ENCODE measurements around the gene OTX1. TPM values are rescaled to one million over a fixed set of nuclear protein-coding genes. Genes with fewer than 3 reads are reported as not detected.

Gene OTX1
- total RNA-seq, 3 donors from 2014 or later (not counting 1 experiment from before 2014, with no cell fraction given), result not detected

DNA sequence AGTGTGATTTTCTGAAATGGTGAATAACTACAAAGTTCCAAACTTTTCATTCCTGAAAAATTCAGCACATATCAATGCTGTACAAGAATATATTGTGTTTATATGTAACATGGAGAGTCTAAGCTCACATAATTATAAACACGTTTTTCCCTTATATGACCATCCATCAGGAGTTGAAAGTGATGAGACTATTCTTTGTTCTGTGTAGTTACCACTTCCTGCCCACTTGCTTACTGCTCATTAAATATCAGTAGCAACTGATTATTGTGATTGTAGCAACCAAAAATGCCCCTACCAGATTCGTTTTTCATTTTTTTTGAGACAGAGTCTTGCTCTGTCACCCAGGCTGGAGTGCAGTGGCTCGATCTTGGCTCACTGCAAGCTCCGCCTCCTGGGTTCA, 30.8 kb downstream of the OTX1 start:
- DNase-seq, result no peak
- no peaks in the 10 kb centered on the region for H3K4me1 Mint-ChIP-seq
- H3K4me3 Mint-ChIP-seq, result no peak overlapping the region
- H3K9me3 Mint-ChIP-seq, result no peaks in the 10 kb centered on the region
- Histone ChIP-seq H3K36me3 (ENCODE audit: control insufficient read depth, insufficient read depth, low read length) (no peaks in the 10 kb centered on the region), H3K27ac (ENCODE audit: low read length) (no peak overlapping the region), H3K27me3 (ENCODE audit: control insufficient read depth, insufficient read depth, low read length) (peaks cover 2% of the 10 kb centered on the region), H3K9me3 (ENCODE audit: control insufficient read depth, insufficient read depth, low read length) (no peaks in the 10 kb centered on the region), H3K4me3 (ENCODE audit: low read length) (no peak overlapping the region), H3K4me1 (ENCODE audit: control insufficient read depth, insufficient read depth, low read length) (no peaks in the 10 kb centered on the region)
- WGBS (ENCODE audit: insufficient coverage), result 74% methylated on average over 3 of the region's 4 CpGs
- peaks cover 11 to 36% of the 10 kb centered on the region in 2 donors for H3K27me3 Mint-ChIP-seq (ENCODE audit: low read depth in 2 of 2)
- no peaks in the 10 kb centered on the region for H3K36me3 Mint-ChIP-seq
- H3K27ac Mint-ChIP-seq, result no peak overlapping the region
- ATAC-seq, result no peak
- intact Hi-C loops (cut with micrococcal nuclease), result no loop called here
- TF ChIP-seq, protein P1, sequence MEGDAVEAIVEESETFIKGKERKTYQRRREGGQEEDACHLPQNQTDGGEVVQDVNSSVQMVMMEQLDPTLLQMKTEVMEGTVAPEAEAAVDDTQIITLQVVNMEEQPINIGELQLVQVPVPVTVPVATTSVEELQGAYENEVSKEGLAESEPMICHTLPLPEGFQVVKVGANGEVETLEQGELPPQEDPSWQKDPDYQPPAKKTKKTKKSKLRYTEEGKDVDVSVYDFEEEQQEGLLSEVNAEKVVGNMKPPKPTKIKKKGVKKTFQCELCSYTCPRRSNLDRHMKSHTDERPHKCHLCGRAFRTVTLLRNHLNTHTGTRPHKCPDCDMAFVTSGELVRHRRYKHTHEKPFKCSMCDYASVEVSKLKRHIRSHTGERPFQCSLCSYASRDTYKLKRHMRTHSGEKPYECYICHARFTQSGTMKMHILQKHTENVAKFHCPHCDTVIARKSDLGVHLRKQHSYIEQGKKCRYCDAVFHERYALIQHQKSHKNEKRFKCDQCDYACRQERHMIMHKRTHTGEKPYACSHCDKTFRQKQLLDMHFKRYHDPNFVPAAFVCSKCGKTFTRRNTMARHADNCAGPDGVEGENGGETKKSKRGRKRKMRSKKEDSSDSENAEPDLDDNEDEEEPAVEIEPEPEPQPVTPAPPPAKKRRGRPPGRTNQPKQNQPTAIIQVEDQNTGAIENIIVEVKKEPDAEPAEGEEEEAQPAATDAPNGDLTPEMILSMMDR (IDR thresholded peaks at IDR 0.05), result no peak

DNA sequence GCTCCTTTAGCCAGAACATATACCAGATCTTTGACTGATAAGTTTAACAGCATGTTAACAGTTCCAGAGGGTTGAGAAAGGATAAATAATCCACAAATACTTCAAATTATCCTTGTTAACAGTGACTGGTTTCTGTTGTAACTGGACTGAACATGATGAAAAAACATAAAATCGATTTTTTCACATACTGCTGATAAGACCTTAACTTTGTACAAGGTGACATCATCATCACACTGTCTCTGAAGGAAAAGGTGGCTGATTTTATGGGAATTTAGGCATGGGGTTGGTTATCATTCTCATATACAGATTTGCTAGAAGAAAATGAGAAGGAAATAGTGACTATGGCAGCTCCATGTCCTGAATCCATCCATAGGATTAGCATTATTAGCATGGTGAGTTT, 36.1 kb downstream of the OTX1 start:
- Mint-ChIP-seq H3K4me1 (no peaks in the 10 kb centered on the region), H3K4me3 (no peak overlapping the region), H3K36me3 (no peaks in the 10 kb centered on the region), H3K27me3 (ENCODE audit: low read depth in 2 of 2) (peaks cover 12 to 21% of the 10 kb centered on the region in 2 donors), H3K27ac (no peak overlapping the region), H3K9me3 (no peaks in the 10 kb centered on the region)
- intact Hi-C loops (cut with micrococcal nuclease), result no loop called here
- H3K4me1 ChIP-seq (ENCODE audit: control insufficient read depth, insufficient read depth, low read length), result no peaks in the 10 kb centered on the region
- H3K9me3 ChIP-seq (ENCODE audit: control insufficient read depth, insufficient read depth, low read length), result no peaks in the 10 kb centered on the region
- ATAC-seq (no peak), DNase-seq (no peak)
- no peaks in the 10 kb centered on the region for H3K27me3 ChIP-seq (ENCODE audit: control insufficient read depth, insufficient read depth, low read length)
- no CpG with 5 or more reads among the region's 1 CpG for WGBS (ENCODE audit: insufficient coverage)
- H3K36me3 ChIP-seq (ENCODE audit: control insufficient read depth, insufficient read depth, low read length), result no peaks in the 10 kb centered on the region
- H3K4me3 ChIP-seq (ENCODE audit: low read length), result no peak overlapping the region
- H3K27ac ChIP-seq (ENCODE audit: low read length), result no peak overlapping the region
- TF ChIP-seq, protein P1 (IDR thresholded peaks at IDR 0.05), result no peak

DNA sequence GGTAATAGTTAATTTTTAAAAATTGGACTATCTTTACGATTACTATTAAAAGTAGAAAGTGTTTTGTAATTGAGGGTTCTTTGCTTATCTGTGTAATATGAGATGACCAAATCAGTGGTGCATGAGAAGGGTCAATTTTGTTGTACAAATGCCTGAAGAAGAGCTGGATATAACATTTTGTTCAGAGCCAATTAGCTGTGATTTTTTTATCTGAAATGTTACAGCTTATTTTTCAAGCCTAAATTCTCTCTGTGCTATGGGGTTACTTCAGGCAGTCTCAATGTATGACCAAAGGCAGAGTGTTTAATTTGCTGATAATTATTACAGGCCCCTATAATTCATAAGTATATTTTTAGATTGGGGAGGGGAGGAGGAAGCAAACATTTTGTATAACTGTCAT, 41.8 kb downstream of the OTX1 start:
- intact Hi-C loops (cut with micrococcal nuclease), result no loop called here
- TF ChIP-seq, protein P1 (IDR thresholded peaks at IDR 0.05), result no peak
- no peak for ATAC-seq

DNA sequence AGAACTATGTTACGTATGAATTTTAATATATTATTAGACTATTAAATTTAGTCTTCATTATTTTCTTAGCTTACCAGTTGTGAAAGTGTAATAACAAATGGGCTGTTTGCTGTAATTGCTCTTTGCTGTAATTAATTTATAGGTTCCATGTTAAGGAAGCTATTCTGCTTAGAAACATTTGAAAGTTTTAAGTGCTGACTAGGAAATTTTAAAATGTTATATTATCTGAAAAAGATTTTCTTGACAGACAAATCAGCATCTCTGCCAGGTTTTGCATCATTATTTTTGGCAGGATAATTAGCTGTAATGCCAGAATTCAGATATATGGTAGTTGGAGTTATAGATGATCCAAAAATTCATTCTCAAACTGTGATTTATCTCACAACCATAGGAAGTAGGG, 42.2 kb downstream of the OTX1 start:
- intact Hi-C loops (cut with micrococcal nuclease), result no loop called here
- no CpG with 5 or more reads among the region's 1 CpG for WGBS (ENCODE audit: insufficient coverage)
- H3K4me1 Mint-ChIP-seq, result no peaks in the 10 kb centered on the region

More for the DNA sequence above, 41.8 kb downstream of the OTX1 start:
- H3K27me3 ChIP-seq (ENCODE audit: control insufficient read depth, insufficient read depth, low read length), result no peaks in the 10 kb centered on the region
- no peak for DNase-seq
- WGBS (ENCODE audit: insufficient coverage), result 100% methylated on average over 1 of the region's 1 CpG
- Mint-ChIP-seq H3K9me3 (peaks cover 2 to 6% of the 10 kb centered on the region in 2 donors), H3K4me1 (no peaks in the 10 kb centered on the region), H3K27me3 (ENCODE audit: low read depth in 2 of 2) (peaks cover 0 to 5% of the 10 kb centered on the region in 2 donors), H3K4me3 (no peak overlapping the region), H3K36me3 (no peaks in the 10 kb centered on the region), H3K27ac (no peak overlapping the region)
- H3K36me3 ChIP-seq (ENCODE audit: control insufficient read depth, insufficient read depth, low read length), result no peaks in the 10 kb centered on the region
- no peaks in the 10 kb centered on the region for H3K4me1 ChIP-seq (ENCODE audit: control insufficient read depth, insufficient read depth, low read length)
- H3K27ac ChIP-seq (ENCODE audit: low read length), result no peak overlapping the region
- H3K4me3 ChIP-seq (ENCODE audit: low read length), result no peak overlapping the region
- no peaks in the 10 kb centered on the region for H3K9me3 ChIP-seq (ENCODE audit: control insufficient read depth, insufficient read depth, low read length)

More for the DNA sequence above, 42.2 kb downstream of the OTX1 start:
- TF ChIP-seq, protein P1 (IDR thresholded peaks at IDR 0.05), result no peak
- Mint-ChIP-seq H3K27me3 (ENCODE audit: low read depth in 2 of 2) (peaks cover 0 to 5% of the 10 kb centered on the region in 2 donors), H3K27ac (no peak overlapping the region), H3K36me3 (no peaks in the 10 kb centered on the region), H3K4me3 (no peak overlapping the region), H3K9me3 (peaks cover 2 to 6% of the 10 kb centered on the region in 2 donors)
- Histone ChIP-seq H3K27me3 (ENCODE audit: control insufficient read depth, insufficient read depth, low read length) (no peaks in the 10 kb centered on the region), H3K4me3 (ENCODE audit: low read length) (no peak overlapping the region), H3K9me3 (ENCODE audit: control insufficient read depth, insufficient read depth, low read length) (no peaks in the 10 kb centered on the region), H3K4me1 (ENCODE audit: control insufficient read depth, insufficient read depth, low read length) (no peaks in the 10 kb centered on the region), H3K36me3 (ENCODE audit: control insufficient read depth, insufficient read depth, low read length) (no peaks in the 10 kb centered on the region), H3K27ac (ENCODE audit: low read length) (no peak overlapping the region)
- DNase-seq (no peak), ATAC-seq (no peak)
